ELR (cell line): Measurements from ENCODE around the gene DAP.

Experiments
- DNase-seq: peaks from one replicate; pipeline ENCODE4 v3.0.0-alpha.2; 2015; ENCODE audit warnings: low read depth

The DAP gene

GRCh38 chr5:10709933-10710332, 51.1 kb downstream of the DAP start:
- DNase-seq: no peak

GRCh38 chr5:10709409-10709808, 51.6 kb downstream of the DAP start:
- DNase-seq: no peak

GRCh38 chr5:10708189-10708944, 52.7 kb downstream of the DAP start:
- no peak for DNase-seq

GRCh38 chr5:10707198-10708142, 53.6 kb downstream of the DAP start:
- DNase-seq: peak; percentile 87

GRCh38 chr5:10706326-10706725, 54.7 kb downstream of the DAP start:
- no peak for DNase-seq

- DNase-seq: peak; percentile 87
Observed at GRCh38 chr5:10705747-10706146, 55.3 kb downstream of the DAP start.

- DNase-seq: peak; percentile 94
Observed at GRCh38 chr5:10704949-10705621, 55.9 kb downstream of the DAP start.

- no peak for DNase-seq
Observed at GRCh38 chr5:10703676-10704075, 57.4 kb downstream of the DAP start.

GRCh38 chr5:10702911-10703491, 58.0 kb downstream of the DAP start:
- DNase-seq: peak; percentile 76

- DNase-seq: peak; percentile 98
Observed at GRCh38 chr5:10702040-10702629, 58.9 kb downstream of the DAP start.

GRCh38 chr5:10701567-10702039, 59.4 kb downstream of the DAP start:
- peak; percentile 82 for DNase-seq

GRCh38 chr5:10700516-10700915, 60.5 kb downstream of the DAP start:
- no peak for DNase-seq

GRCh38 chr5:10699987-10700386, 61.0 kb downstream of the DAP start:
- no peak for DNase-seq

GRCh38 chr5:10699281-10699874, 61.7 kb downstream of the DAP start:
- no peak for DNase-seq

GRCh38 chr5:10695759-10696543, 65.1 kb downstream of the DAP start:
- DNase-seq: peak; percentile 74

- DNase-seq: peak; percentile 86
Observed at GRCh38 chr5:10695055-10695649, 65.9 kb downstream of the DAP start.

GRCh38 chr5:10691826-10692785, 68.9 kb downstream of the DAP start:
- peak; percentile 80 for DNase-seq
